GM21390 (cell line): ENCODE results near the gene ARL3.

Experiments
- ATAC-seq: cut with Tn5 transposase; IDR thresholded peaks from one replicate; pipeline ENCODE4 v1.9.1; 2021; ENCODE audit not compliant: unreplicated experiment

ARL3 gene

DNA sequence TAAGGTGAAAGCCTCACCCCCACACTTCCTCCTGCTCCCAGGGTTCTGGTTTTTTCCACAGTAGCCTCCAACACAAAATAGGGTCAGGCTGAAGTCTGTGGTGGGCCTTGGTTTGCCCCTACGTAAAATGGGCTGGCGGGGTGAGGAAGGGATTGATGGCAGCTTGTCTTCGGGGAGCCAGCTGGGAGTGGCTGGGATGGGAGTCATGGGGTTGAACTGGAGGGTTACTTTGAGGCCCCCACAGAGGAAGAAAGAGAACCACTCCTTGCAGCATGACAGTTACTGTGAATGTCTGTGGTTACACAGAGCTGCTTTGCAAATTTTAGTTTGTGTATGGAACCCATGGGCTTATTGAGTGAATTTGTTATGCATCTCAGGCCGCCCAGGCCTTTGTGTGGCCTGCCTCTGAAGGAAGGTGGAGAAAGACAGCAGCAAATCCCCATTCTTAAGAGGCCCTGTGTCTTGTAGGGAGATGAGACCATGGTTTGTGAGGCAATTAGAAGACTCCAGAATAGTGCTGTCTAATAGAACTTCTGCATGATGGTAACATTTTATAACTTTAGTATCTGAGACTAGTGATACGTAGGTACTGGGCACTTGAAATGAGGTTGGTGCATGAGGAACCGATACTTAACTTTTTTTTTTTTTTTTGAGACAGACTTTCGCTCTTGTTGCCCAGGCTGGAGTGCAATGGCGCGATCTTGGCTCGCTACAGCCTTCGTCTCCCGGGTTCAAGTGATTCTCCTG, 61.9 kb downstream of the ARL3 start:
- peak; percentile 55 for ATAC-seq

GRCh38 chr10:102651455-102652169, 62.6 kb downstream of the ARL3 start:
- ATAC-seq: no peak

DNA sequence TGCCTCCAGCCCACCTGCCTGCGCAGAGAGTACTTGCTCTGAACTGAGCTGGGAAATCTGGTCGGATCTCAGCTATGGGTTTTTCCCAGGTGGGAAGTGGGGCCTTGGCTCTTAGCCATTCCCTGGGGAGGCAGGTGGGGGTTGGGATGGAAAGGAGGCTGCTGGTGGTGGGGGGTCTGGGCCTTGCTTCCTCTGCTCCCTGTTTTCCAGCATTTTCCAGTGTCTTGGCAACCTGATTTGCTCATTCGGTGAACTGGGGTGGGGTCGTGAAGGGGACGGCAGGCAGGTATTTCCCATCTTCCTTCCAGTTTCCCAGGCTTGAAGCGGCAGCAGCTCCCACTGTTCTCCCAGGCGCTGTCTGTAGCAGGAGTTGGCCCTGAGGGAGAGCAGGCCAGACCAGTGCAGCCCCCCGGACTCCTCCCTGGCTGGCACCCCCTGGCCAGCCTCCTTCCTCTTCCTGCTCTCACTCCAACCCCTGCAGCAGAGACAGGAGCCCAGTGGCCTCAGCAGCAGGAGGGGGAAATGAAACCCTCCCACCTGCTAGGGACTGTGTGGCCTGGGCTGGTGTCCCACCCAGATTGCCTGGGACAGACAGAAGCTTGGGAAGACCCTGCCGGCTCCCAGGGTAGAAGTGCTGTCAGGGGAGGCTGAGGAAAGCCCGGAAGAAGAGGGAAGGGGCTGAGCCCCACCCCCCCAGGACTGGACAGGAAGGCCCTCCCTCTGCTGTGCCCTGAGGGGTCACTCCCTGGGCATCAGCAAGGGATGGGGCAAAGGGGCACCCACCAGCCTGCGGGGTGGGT, 63.3 kb downstream of the ARL3 start:
- no peak for ATAC-seq

DNA sequence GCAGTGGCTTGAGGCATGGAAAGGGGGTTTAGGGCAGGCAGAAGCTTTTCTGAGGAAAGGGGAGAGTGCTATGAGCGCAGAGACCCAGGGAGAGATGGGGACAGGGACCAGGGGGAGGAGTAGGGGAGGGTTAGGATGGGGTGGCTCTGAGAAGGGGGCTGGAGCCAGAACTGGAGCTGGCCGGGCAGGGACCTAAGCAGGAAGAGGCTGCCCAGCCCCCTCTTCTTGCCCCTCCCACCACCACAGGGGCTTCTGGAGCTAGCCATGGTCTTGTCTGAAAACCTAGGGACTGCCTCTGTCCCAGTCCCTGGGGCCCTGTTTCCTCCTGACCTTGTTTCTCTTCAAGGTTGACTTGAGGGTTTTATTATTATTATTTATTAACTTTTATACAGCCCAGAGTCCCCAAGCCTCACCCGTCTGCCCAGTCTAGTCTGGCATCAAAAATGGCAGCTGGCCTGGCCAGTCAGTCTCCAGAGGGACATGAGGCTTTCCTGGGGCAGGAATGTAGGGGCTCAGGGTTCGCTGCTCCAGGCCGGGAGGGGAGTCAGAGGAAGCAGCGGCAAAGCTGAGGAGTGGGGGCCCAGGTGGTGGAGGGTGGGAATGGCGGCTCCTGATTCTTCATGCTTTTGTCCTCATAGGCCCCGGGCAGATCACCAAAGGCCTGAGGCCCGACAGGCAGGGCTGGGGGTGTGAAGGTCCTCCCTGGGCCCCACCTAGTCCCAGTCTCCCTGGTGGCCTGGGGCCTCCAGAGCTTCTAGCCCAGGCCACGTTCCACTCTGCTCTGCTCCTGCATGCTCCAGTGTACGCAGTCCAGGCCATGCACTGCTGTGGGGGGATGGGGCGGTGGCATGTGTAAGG, 64.2 kb downstream of the ARL3 start:
- ATAC-seq: no peak

GRCh38 chr10:102648889-102649796, 65.1 kb downstream of the ARL3 start:
- no peak for ATAC-seq

- no peak for ATAC-seq
Observed at GRCh38 chr10:102648269-102648888, 65.8 kb downstream of the ARL3 start.

DNA sequence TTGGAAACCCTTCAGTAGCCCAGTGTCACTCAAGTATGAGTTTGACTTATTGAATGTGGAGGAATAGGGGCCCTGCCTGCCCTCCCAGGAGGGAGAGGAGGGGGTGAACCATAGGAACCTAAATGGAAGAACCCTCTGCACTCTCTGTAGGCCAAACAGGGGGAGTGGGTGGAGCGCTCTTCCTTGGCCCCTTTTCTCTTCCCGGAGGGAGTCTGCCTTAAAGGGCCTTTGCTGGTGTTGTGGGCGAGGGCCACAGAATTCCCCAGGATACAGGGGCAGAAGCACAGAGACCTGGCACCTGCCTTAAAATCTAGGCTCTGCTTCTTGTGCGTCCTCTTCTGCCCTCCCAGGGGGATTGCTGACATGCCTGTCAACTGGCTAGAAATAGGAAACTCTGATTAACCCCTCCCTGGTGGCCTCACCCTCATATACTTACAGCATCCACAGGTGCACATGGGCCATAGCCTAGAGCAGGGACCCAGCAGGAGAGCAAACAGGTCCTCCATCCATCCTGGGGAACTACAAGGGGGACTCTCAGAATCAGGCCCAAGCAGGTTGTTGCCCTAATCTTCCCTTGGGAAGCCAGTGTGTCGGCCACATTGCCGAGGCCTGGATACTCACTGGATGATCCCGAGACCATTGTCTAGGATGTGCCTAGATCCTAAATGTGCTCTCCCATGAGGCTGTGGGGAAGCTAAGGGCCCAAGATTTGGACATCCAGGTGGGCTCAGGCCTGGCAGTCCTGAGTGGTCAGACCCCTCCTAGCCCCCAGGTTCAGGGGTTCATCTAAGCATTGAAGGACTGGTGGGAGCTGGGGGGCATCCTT, 66.5 kb downstream of the ARL3 start:
- no peak for ATAC-seq

GRCh38 chr10:102646610-102647442, 67.4 kb downstream of the ARL3 start:
- ATAC-seq: no peak

GRCh38 chr10:102645741-102646609, 68.2 kb downstream of the ARL3 start:
- ATAC-seq: peak; percentile 39

DNA sequence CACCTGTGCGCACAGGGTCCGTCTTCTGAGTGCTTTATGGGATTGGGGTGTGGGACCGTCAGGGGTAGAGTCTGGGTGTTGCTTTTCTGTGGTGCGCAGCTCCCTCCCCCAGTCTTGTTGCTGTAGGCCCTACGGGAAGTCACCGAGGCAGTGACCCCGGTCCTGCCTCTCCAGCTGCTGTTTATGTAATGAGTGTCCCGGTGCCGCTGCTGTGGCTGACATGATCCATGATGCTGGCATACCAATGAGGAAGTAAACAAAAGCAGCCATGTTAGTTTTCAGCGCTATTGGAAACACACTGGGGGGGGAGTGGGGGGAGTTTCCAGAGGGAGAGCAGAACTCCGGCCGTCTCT, 68.8 kb downstream of the ARL3 start:
- ATAC-seq: no peak

DNA sequence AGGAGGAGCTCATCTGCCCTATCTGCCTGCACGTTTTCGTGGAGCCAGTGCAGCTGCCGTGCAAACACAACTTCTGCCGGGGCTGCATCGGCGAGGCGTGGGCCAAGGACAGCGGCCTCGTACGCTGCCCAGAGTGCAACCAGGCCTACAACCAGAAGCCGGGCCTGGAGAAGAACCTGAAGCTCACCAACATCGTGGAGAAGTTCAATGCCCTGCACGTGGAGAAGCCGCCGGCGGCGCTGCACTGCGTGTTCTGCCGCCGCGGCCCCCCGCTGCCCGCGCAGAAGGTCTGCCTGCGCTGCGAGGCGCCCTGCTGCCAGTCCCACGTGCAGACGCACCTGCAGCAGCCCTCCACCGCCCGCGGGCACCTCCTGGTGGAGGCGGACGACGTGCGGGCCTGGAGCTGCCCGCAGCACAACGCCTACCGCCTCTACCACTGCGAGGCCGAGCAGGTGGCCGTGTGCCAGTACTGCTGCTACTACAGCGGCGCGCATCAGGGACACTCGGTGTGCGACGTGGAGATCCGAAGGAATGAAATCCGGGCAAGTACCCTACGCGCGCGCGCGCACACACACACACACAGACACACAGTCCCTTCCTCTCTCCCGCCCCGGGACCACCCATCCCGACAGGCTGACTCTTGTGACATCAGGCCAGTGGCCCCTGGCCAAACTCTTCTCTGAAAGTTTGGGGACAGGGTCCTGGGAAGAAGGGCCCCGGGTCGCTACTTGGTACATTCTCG, 69.4 kb downstream of the ARL3 start:
- ATAC-seq: no peak

GRCh38 chr10:102644066-102644645, 70.0 kb downstream of the ARL3 start, which contains the start of gene TRIM8:
TRIM8 (plus strand) TSS chr10:102644479; CDS start chr10:102644618, 139 bp downstream.
- no peak for ATAC-seq

- no peak for ATAC-seq
Observed at GRCh38 chr10:102643336-102644065, 70.7 kb downstream of the ARL3 start.

GRCh38 chr10:102642736-102643335, 71.4 kb downstream of the ARL3 start:
- no peak for ATAC-seq
